Lower lobe of right lung (tissue), 2 donors: ENCODE measurements around the gene NMT1. TPM values are rescaled to one million over a fixed set of nuclear protein-coding genes. Genes with fewer than 3 reads are reported as not detected.

Experiments used
- ATAC-seq, 2 donors: fragments of 200-7000 bp; cut with Tn5 transposase; one replicate each; pipeline ENCODE4 v1.9.1; 2020 to 2022; ENCODE audit warnings: mild to moderate bottlenecking in 2 of 2, moderate library complexity in 2 of 2
- DNase-seq: peaks from one replicate; pipeline ENCODE4 v3.0.0-alpha.2; 2020
- H3K27ac ChIP-seq: fragments of 200-600 bp; one replicate; pipeline ENCODE4 v1.8.0; 2022
- H3K27me3 ChIP-seq: fragments of 200-600 bp; one replicate; pipeline ENCODE4 v1.8.0; 2022; ENCODE audit warnings: low read depth
- H3K36me3 ChIP-seq: fragments of 200-600 bp; one replicate; pipeline ENCODE4 v1.8.0; 2022; ENCODE audit warnings: mild to moderate bottlenecking
- H3K4me1 ChIP-seq: fragments of 200-600 bp; one replicate; pipeline ENCODE4 v1.8.0; 2022
- H3K4me3 ChIP-seq: fragments of 200-600 bp; one replicate; pipeline ENCODE4 v1.8.0; 2022; ENCODE audit warnings: mild to moderate bottlenecking
- H3K9me3 ChIP-seq: fragments of 200-600 bp; one replicate; pipeline ENCODE4 v1.8.0; 2022
- intact Hi-C: fragments of 100-400 bp; cut with DNase I; formaldehyde crosslinking; loops from one replicate; pipeline ENCODE4 v1.11.0; 2022
- total RNA-seq: library from RNA; stranded (reverse); fragmentation: NEBNext Ultra II Directional; extraction: Animal tissue kit (Norgen Biotek cat#: 25700); gene quantifications from one replicate; pipeline ENCODE4 v1.2.1, GENCODE V29; 2021
- TF ChIP-seq, protein P1 (sequence below): fragments of 200-600 bp; IDR thresholded peaks from one replicate; pipeline ENCODE4 v1.8.0; 2022; ENCODE audit warnings: antibody characterized with exemption, mild to moderate bottlenecking
- donor health status: DM: no; HTN: yes; CAD: no; lungs with severe emphysema.

NMT1 gene
- total RNA-seq, 1 donor from 2014 or later: 117 TPM

GRCh38 chr17:45132572-45133463 lies 71.7 kb downstream of the NMT1 start:
- peak overlapping the region; percentile 63 for H3K4me3 ChIP-seq
- ATAC-seq (peak; percentile 85), DNase-seq (peak; percentile 92)
- TF ChIP-seq, protein P1, sequence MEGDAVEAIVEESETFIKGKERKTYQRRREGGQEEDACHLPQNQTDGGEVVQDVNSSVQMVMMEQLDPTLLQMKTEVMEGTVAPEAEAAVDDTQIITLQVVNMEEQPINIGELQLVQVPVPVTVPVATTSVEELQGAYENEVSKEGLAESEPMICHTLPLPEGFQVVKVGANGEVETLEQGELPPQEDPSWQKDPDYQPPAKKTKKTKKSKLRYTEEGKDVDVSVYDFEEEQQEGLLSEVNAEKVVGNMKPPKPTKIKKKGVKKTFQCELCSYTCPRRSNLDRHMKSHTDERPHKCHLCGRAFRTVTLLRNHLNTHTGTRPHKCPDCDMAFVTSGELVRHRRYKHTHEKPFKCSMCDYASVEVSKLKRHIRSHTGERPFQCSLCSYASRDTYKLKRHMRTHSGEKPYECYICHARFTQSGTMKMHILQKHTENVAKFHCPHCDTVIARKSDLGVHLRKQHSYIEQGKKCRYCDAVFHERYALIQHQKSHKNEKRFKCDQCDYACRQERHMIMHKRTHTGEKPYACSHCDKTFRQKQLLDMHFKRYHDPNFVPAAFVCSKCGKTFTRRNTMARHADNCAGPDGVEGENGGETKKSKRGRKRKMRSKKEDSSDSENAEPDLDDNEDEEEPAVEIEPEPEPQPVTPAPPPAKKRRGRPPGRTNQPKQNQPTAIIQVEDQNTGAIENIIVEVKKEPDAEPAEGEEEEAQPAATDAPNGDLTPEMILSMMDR: peak; percentile 79
- H3K27ac ChIP-seq: peak overlapping the region; percentile 89
- no peaks in the 10 kb centered on the region for H3K9me3 ChIP-seq
- peaks cover 4% of the 10 kb centered on the region for H3K36me3 ChIP-seq
- H3K27me3 ChIP-seq: no peaks in the 10 kb centered on the region
- H3K4me1 ChIP-seq: peaks cover 48% of the 10 kb centered on the region
- intact Hi-C loops: no loop called here

DNA sequence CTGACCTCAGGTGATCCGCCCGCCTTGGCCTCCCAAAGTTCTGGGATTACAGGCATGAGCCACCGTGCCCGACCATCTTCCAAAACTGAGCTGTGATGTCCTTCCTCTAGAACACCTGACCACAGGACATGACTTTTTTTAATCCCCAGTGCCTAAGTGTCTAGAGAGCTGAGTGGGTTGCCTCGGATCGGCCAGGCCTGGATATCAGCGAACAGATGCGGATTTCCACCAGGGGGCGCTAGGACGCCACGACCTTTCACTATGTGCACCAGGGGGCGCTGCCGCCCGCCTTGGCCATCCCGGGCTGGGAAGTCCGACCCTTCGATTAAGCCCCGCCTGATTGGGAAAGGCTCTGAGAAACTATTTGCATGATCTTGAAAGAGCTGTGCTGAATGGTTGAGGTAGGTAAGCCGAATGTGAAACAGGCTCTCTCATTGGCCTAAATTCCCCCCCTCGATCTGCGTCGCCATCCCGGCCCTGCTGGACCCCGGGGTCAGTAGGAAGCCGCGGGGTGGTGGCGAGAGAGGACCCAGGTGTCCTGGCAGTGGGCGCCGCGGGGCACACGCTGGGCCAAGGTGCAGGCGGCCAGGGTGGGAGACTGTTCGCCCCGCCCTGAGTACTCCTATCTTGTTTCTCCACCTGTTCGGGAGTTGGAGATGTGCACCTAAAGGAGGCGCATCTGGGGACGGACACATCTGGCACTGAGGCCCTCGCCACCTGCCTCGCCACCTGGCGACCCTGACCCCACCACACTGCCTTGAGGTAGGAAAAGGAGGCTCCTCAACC lies 74.3 kb downstream of the NMT1 start, which contains the start of gene ACBD4:
ACBD4 (plus strand) TSS at position 496 of the 786 bp plus-strand sequence. CDS start 458 bp downstream, outside the sequence.
- H3K27me3 ChIP-seq: no peaks in the 10 kb centered on the region
- peak within 1 kb of the TSS; percentile 88 for H3K4me3 ChIP-seq
- intact Hi-C loops: loop anchor here (5.0 kb wide), 1 partner anchor 62 kb away; no protein-coding TSS in a partner anchor
- H3K9me3 ChIP-seq: no peaks in the 10 kb centered on the region
- DNase-seq: peak; percentile 96
- peak; percentile 87 to 92 for ATAC-seq
- peaks cover 10% of the 10 kb centered on the region for H3K36me3 ChIP-seq
- H3K4me1 ChIP-seq: peaks cover 28% of the 10 kb centered on the region
- TF ChIP-seq, protein P1: peak; percentile 100
- H3K27ac ChIP-seq: peak within 1 kb of the TSS; percentile 80

GRCh38 chr17:45135978-45136791 lies 75.1 kb downstream of the NMT1 start:
- intact Hi-C loops: loop anchor here (5.0 kb wide), 1 partner anchor 61 kb away; no protein-coding TSS in a partner anchor
- peak overlapping the region; percentile 80 for H3K27ac ChIP-seq
- H3K9me3 ChIP-seq: no peaks in the 10 kb centered on the region
- TF ChIP-seq, protein P1: no peak
- H3K36me3 ChIP-seq: peaks cover 10% of the 10 kb centered on the region
- peak overlapping the region; percentile 88 for H3K4me3 ChIP-seq
- DNase-seq: peak; percentile 45
- H3K4me1 ChIP-seq: peaks cover 22% of the 10 kb centered on the region
- no peaks in the 10 kb centered on the region for H3K27me3 ChIP-seq
- no peak for ATAC-seq

- DNase-seq (peak; percentile 40), ATAC-seq (no peak)
- H3K27ac ChIP-seq: no peak overlapping the region
- H3K27me3 ChIP-seq: no peaks in the 10 kb centered on the region
- peaks cover 14% of the 10 kb centered on the region for H3K4me1 ChIP-seq
- TF ChIP-seq, protein P1: no peak
- no peaks in the 10 kb centered on the region for H3K9me3 ChIP-seq
- H3K4me3 ChIP-seq: no peak overlapping the region
- H3K36me3 ChIP-seq: peaks cover 10% of the 10 kb centered on the region
- intact Hi-C loops: loop anchor here (5.0 kb wide), 1 partner anchor 60 kb away; no protein-coding TSS in a partner anchor
These were observed 75.9 kb downstream of the NMT1 start for GRCh38 chr17:45136846-45137560.
